Activated naive CD4-positive, alpha-beta T cell treated with Interleukin-2 at 50 U/mL for 16 hours (primary cell): ENCODE data around the gene MYOD1.

Experiments
- DNase-seq: peaks from one replicate; pipeline ENCODE4 v3.0.0-alpha.2; 2020

Gene MYOD1

GRCh38 chr11:17751558-17751957, 32.2 kb downstream of the MYOD1 start:
- no peak for DNase-seq

GRCh38 chr11:17752144-17752543, 32.8 kb downstream of the MYOD1 start:
- DNase-seq, result no peak

- no peak for DNase-seq
These were observed 33.8 kb downstream of the MYOD1 start for GRCh38 chr11:17753153-17753552.

- DNase-seq, result no peak
These were observed 34.3 kb downstream of the MYOD1 start for GRCh38 chr11:17753641-17754040.

- DNase-seq, result no peak
These were observed 36.5 kb downstream of the MYOD1 start for GRCh38 chr11:17755891-17756290.

GRCh38 chr11:17760102-17761029, 41.0 kb downstream of the MYOD1 start:
- no peak for DNase-seq

GRCh38 chr11:17762309-17762974, 43.1 kb downstream of the MYOD1 start:
- DNase-seq, result no peak

- no peak for DNase-seq
These were observed 43.9 kb downstream of the MYOD1 start for GRCh38 chr11:17763244-17763643.

- DNase-seq, result no peak
These were observed 44.3 kb downstream of the MYOD1 start for GRCh38 chr11:17763703-17764102.

- no peak for DNase-seq
These were observed 45.3 kb downstream of the MYOD1 start for GRCh38 chr11:17764446-17765218.

- DNase-seq, result no peak
These were observed 46.1 kb downstream of the MYOD1 start for GRCh38 chr11:17765356-17766072.

GRCh38 chr11:17766073-17766359, 46.6 kb downstream of the MYOD1 start:
- DNase-seq, result no peak

- DNase-seq, result no peak
These were observed 47.2 kb downstream of the MYOD1 start for GRCh38 chr11:17766590-17766989.

GRCh38 chr11:17767301-17767885, 48.0 kb downstream of the MYOD1 start:
- no peak for DNase-seq

GRCh38 chr11:17767914-17768313, 48.5 kb downstream of the MYOD1 start:
- no peak for DNase-seq

GRCh38 chr11:17768547-17768946, 49.2 kb downstream of the MYOD1 start:
- no peak for DNase-seq

GRCh38 chr11:17769218-17769617, 49.8 kb downstream of the MYOD1 start:
- no peak for DNase-seq

GRCh38 chr11:17770048-17770652, 50.8 kb downstream of the MYOD1 start:
- no peak for DNase-seq

GRCh38 chr11:17770917-17771316, 51.5 kb downstream of the MYOD1 start:
- DNase-seq, result no peak

GRCh38 chr11:17771415-17771814, 52.0 kb downstream of the MYOD1 start:
- DNase-seq, result no peak
